Smooth muscle cell (in vitro differentiated cells): ENCODE results near the gene SSTR3. TPM values are rescaled to one million over a fixed set of nuclear protein-coding genes. Genes with fewer than 3 reads are reported as not detected.

Experiments
- DNase-seq: peaks from one replicate; lab custom pipeline; 2025; ENCODE audit not compliant: unreplicated experiment; lab: John Stamatoyannopoulos, UW
- H2AFZ ChIP-seq: fragments of 200-600 bp; sonication (generic); 2 replicates; pipeline ENCODE4 v1.6.0; 2016; ENCODE audit warnings: antibody characterized with exemption, low read depth, mild to moderate bottlenecking
- H3F3A ChIP-seq: fragments of 200-600 bp; sonication (generic); 2 replicates; pipeline ENCODE4 v1.6.0; 2017; ENCODE audit warnings: antibody characterized with exemption, low read depth
- H3K27ac ChIP-seq: fragments of 200-600 bp; sonication (generic); 2 replicates; pipeline ENCODE4 v1.5.1; 2016; ENCODE audit warnings: low read depth, mild to moderate bottlenecking
- H3K27me3 ChIP-seq: fragments of 200-600 bp; sonication (generic); 2 replicates; pipeline ENCODE4 v1.6.1; 2016; ENCODE audit warnings: low read depth, mild to moderate bottlenecking
- H3K36me3 ChIP-seq: fragments of 200-600 bp; sonication (generic); 2 replicates; pipeline ENCODE4 v1.5.1; 2016; ENCODE audit warnings: low read depth
- H3K4me1 ChIP-seq: fragments of 200-600 bp; sonication (generic); 2 replicates; pipeline ENCODE4 v1.5.1; 2016; ENCODE audit warnings: low read depth
- H3K4me2 ChIP-seq: fragments of 200-600 bp; sonication (generic); 2 replicates; pipeline ENCODE4 v1.6.0; 2016; ENCODE audit warnings: mild to moderate bottlenecking
- H3K4me3 ChIP-seq: fragments of 200-600 bp; sonication (generic); 2 replicates; pipeline ENCODE4 v1.5.1; 2016; ENCODE audit warnings: mild to moderate bottlenecking
- H3K79me2 ChIP-seq: fragments of 200-600 bp; sonication (generic); 2 replicates; pipeline ENCODE4 v1.6.0; 2016; ENCODE audit warnings: low read depth, mild to moderate bottlenecking
- H3K9ac ChIP-seq: fragments of 200-600 bp; sonication (generic); 2 replicates; pipeline ENCODE4 v1.6.0; 2016; ENCODE audit warnings: low read depth
- H3K9me3 ChIP-seq: fragments of 200-600 bp; sonication (generic); replicated peaks from 2 replicates; pipeline ENCODE4 v1.5.1; 2016; ENCODE audit warnings: low read depth
- H4K20me1 ChIP-seq: fragments of 200-600 bp; sonication (generic); 2 replicates; pipeline ENCODE4 v1.6.0; 2016; ENCODE audit warnings: low read depth
- WGBS: methylation state at CpG from one replicate; pipeline ENCODE4 v1.1.7; 2016; ENCODE audit warnings: low lambda C conversion rate; 5-methylcytosine and 5-hydroxymethylcytosine counted together
- polyA plus RNA-seq: library from polyadenylated mRNA; unstranded; fragments of >200 nt; fragmentation: Nextera tagmentation; extraction: Ambion mirVana; gene quantifications from 2 replicates; pipeline ENCODE4 v1.2.1, GENCODE V29; 2016
- total RNA-seq: library from RNA; depleted of rRNA; stranded (reverse); fragments of >200 nt; gene quantifications from 2 replicates; pipeline ENCODE4 v1.2.3, GENCODE V29; 2014
- TF ChIP-seq, protein P1 (sequence below): fragments of 200-600 bp; sonication (generic); IDR thresholded peaks from 2 replicates; pipeline ENCODE4 v1.5.1; 2017; ENCODE audit warnings: borderline replicate concordance, mild to moderate bottlenecking, antibody characterized with exemption; ENCODE audit not compliant: insufficient read depth, poor library complexity, severe bottlenecking

Gene SSTR3
- total and polyA plus RNA-seq, 2 experiments from 2014 or later, result not detected

DNA sequence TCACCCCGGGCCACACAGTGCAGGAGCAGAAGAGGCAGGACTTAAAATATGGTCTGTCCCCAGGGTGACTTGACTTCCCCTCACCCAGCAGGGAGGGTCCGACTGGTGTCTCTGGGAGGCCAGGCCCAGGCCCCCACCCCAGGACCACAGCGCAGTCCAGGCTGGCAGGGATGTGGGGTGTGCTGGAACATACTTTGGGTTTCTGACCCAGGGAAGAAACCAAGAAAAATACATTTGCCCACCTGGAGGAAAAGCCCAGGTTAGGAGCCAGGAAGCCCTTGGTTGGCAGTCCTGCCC is 29.4 kb downstream of the SSTR3 start:
- Histone ChIP-seq H3K9ac (no peak overlapping the region), H3K4me2 (no peak overlapping the region), H3K79me2 (no peaks in the 10 kb centered on the region), H3K36me3 (no peaks in the 10 kb centered on the region), H2AFZ (no peak overlapping the region), H3K9me3 (no peaks in the 10 kb centered on the region), H3F3A (peaks cover 3% of the 10 kb centered on the region), H3K27ac (no peak overlapping the region), H3K4me1 (peaks cover 25% of the 10 kb centered on the region), H3K4me3 (no peak overlapping the region), H3K27me3 (no peaks in the 10 kb centered on the region), H4K20me1 (no peaks in the 10 kb centered on the region)
- TF ChIP-seq, protein P1, sequence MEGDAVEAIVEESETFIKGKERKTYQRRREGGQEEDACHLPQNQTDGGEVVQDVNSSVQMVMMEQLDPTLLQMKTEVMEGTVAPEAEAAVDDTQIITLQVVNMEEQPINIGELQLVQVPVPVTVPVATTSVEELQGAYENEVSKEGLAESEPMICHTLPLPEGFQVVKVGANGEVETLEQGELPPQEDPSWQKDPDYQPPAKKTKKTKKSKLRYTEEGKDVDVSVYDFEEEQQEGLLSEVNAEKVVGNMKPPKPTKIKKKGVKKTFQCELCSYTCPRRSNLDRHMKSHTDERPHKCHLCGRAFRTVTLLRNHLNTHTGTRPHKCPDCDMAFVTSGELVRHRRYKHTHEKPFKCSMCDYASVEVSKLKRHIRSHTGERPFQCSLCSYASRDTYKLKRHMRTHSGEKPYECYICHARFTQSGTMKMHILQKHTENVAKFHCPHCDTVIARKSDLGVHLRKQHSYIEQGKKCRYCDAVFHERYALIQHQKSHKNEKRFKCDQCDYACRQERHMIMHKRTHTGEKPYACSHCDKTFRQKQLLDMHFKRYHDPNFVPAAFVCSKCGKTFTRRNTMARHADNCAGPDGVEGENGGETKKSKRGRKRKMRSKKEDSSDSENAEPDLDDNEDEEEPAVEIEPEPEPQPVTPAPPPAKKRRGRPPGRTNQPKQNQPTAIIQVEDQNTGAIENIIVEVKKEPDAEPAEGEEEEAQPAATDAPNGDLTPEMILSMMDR, result no peak
- no peak for DNase-seq
- 96% methylated on average over 3 of the region's 3 CpGs for WGBS

DNA sequence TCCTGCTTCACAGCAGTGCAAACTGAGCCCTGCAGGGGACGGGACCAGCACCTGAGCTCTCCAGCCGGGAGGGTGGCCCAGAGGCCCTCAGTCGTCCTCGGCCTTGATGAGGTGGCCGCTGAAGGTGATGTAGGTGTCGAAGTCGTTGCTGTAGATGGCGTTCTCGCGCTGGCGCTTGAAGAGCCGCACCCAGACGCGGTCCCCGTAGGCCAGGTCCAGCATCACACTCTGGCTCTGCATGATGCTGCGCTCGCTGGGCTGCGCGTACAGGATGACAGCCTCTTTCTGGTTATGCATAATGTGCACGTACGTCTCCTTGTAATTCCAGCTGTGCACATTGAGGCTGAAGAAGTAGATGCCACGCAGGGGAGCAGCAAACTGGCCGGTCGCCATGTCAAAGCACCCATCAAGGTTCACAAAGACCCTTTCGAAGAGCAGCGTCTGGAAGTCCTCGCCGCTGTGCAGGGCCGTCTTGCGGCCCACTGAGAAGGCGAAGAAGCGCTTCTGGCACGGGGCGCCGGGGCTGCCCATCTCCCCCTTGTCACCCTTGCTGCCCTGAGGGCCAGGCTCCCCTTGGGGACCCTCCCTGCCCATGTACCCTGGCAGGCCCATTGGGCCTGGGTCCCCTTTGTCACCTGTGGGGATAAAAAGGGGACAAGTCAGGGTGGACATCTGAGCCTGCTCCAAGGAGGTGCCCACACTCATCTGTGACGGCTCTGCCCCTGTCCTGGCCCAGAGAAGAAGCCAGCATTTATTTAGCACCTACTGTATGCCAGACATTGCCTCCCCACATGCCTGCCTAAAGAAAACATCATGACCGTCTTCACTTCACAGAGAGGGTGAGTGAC is 30.0 kb downstream of the SSTR3 start:
- WGBS, result 92% methylated on average over 37 of the region's 37 CpGs
- Histone ChIP-seq H3K9me3 (no peaks in the 10 kb centered on the region), H3K4me2 (no peak overlapping the region), H3K36me3 (no peaks in the 10 kb centered on the region), H3K4me1 (peaks cover 26% of the 10 kb centered on the region), H3F3A (peaks cover 5% of the 10 kb centered on the region), H3K4me3 (no peak overlapping the region), H3K9ac (no peak overlapping the region), H2AFZ (no peak overlapping the region), H3K27me3 (no peaks in the 10 kb centered on the region), H3K27ac (no peak overlapping the region), H4K20me1 (no peaks in the 10 kb centered on the region), H3K79me2 (no peaks in the 10 kb centered on the region)
- no peak for DNase-seq
- TF ChIP-seq, protein P1, result no peak

DNA sequence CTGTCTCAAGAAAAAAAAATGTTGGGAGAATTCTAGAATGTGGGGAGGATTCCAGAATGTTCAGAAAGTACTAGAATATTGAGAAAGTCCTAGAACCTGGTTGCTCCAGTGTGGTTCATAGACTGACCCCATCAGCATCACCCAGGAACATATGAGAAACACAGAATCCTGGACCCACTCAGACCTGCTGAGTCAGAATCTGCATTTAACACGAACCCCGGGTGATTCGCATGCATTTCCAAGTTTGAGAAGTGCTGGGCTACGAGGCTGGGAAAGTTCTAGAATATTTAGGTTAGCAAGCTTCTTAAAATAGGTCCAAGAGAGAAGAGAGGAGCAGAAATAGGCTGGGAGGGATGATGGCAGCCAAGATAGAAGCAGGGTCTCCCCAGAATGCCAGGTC is 30.6 kb downstream of the SSTR3 start:
- no peaks in the 10 kb centered on the region for H3K9me3 ChIP-seq
- TF ChIP-seq, protein P1, result no peak
- no peak overlapping the region for H3K27ac ChIP-seq
- no peak overlapping the region for H3K4me2 ChIP-seq
- H3K9ac ChIP-seq, result no peak overlapping the region
- H3K4me1 ChIP-seq, result peaks cover 28% of the 10 kb centered on the region
- no peak for DNase-seq
- no peak overlapping the region for H2AFZ ChIP-seq
- H3K36me3 ChIP-seq, result no peaks in the 10 kb centered on the region
- H3K79me2 ChIP-seq, result no peaks in the 10 kb centered on the region
- H3K4me3 ChIP-seq, result no peak overlapping the region
- no peaks in the 10 kb centered on the region for H4K20me1 ChIP-seq
- no peaks in the 10 kb centered on the region for H3K27me3 ChIP-seq
- 82% methylated on average over 4 of the region's 4 CpGs for WGBS
- peaks cover 5% of the 10 kb centered on the region for H3F3A ChIP-seq
